Neuronal stem cell (in vitro differentiated cells): ENCODE results near the gene SYNJ1.

Experiments used
- DNase-seq: peaks from one replicate; pipeline ENCODE4 v3.0.0-alpha.2; 2013; ENCODE audit warnings: low spot score
- H2AFZ ChIP-seq: one replicate; pipeline ENCODE4 v1.6.1; 2013; ENCODE audit warnings: mild to moderate bottlenecking, low read length, inconsistent platforms
- H2AK5ac ChIP-seq: 2 replicates; pipeline ENCODE4 v1.6.1; 2013; ENCODE audit warnings: low read depth, mild to moderate bottlenecking, inconsistent platforms, low read length, moderate library complexity, mixed read lengths
- H2BK120ac ChIP-seq: 2 replicates; pipeline ENCODE4 v1.6.1; 2013; ENCODE audit warnings: low read depth, mild to moderate bottlenecking, inconsistent platforms, low read length, moderate library complexity, mixed read lengths
- H2BK12ac ChIP-seq: one replicate; pipeline ENCODE4 v1.6.1; 2013; ENCODE audit warnings: low read length, inconsistent platforms
- H2BK15ac ChIP-seq: 2 replicates; pipeline ENCODE4 v1.6.1; 2013; ENCODE audit warnings: mild to moderate bottlenecking, low read length, inconsistent platforms, mixed read lengths
- H2BK5ac ChIP-seq: one replicate; pipeline ENCODE4 v1.6.1; 2013; ENCODE audit warnings: inconsistent platforms, mild to moderate bottlenecking, low read length, moderate library complexity
- H3K14ac ChIP-seq: one replicate; pipeline ENCODE4 v1.6.1; 2013; ENCODE audit warnings: low read length, inconsistent platforms
- H3K18ac ChIP-seq: 2 replicates; pipeline ENCODE4 v1.6.1; 2013; ENCODE audit warnings: low read length, inconsistent platforms
- H3K23ac ChIP-seq: 2 replicates; pipeline ENCODE4 v1.6.1; 2013; ENCODE audit warnings: low read depth, mild to moderate bottlenecking, mixed read lengths, low read length, inconsistent platforms; ENCODE audit not compliant: poor library complexity
- H3K27ac ChIP-seq: replicated peaks from 3 replicates; pipeline ENCODE4 v1.5.1; 2013; ENCODE audit warnings: low read length, inconsistent platforms
- H3K27me3 ChIP-seq, 3 experiments: 2 replicates each; pipeline ENCODE4 v1.6.1; 2013; ENCODE audit warnings: low read length in 3 of 3, mild to moderate bottlenecking in 2 of 3, inconsistent platforms in 1 of 3, low read depth in 1 of 3, mixed read lengths in 1 of 3, moderate library complexity in 1 of 3; ENCODE audit not compliant: control insufficient read depth in 3 of 3, insufficient read depth in 3 of 3
- H3K36me3 ChIP-seq, 2 donors: replicated peaks in 1 of 2; 2 replicates each; pipeline ENCODE4 v1.6.1; 2013; ENCODE audit warnings: low read length in 2 of 2; ENCODE audit not compliant: control insufficient read depth in 2 of 2, insufficient read depth in 2 of 2
- H3K4ac ChIP-seq: 2 replicates; pipeline ENCODE4 v1.6.1; 2013; ENCODE audit warnings: inconsistent platforms, mild to moderate bottlenecking, low read length, moderate library complexity
- H3K4me1 ChIP-seq, 2 donors: 1 replicate in 1 of 2; 2 replicates in 1 of 2; pipeline ENCODE4 v1.6.1; 2013; ENCODE audit warnings: low read length in 2 of 2, low read depth in 1 of 2; ENCODE audit not compliant: control insufficient read depth in 2 of 2, insufficient read depth in 1 of 2
- H3K4me2 ChIP-seq: one replicate; pipeline ENCODE4 v1.6.1; 2013; ENCODE audit warnings: mild to moderate bottlenecking, low read length, inconsistent platforms; ENCODE audit not compliant: insufficient read depth, poor library complexity, severe bottlenecking
- H3K4me3 ChIP-seq, 2 donors: 2 replicates each; pipeline ENCODE4 v1.5.1; 2013; ENCODE audit warnings: low read length in 2 of 2, mild to moderate bottlenecking in 2 of 2, inconsistent platforms in 1 of 2, moderate library complexity in 1 of 2
- H3K79me1 ChIP-seq: one replicate; pipeline ENCODE4 v1.6.1; 2013; ENCODE audit warnings: low read depth, mild to moderate bottlenecking, inconsistent platforms, low read length, moderate library complexity
- H3K9ac ChIP-seq: one replicate; pipeline ENCODE4 v1.6.1; 2013; ENCODE audit warnings: mild to moderate bottlenecking, low read depth, low read length, inconsistent platforms; ENCODE audit not compliant: poor library complexity
- H3K9me3 ChIP-seq, 2 donors: replicated peaks in 1 of 2; 2 replicates each; pipeline versions ENCODE3 to v1.6.1; 2013; ENCODE audit warnings: low read length in 2 of 2, mild to moderate bottlenecking in 2 of 2, inconsistent platforms in 1 of 2, low read depth in 1 of 2, mixed read lengths in 1 of 2, moderate library complexity in 1 of 2; ENCODE audit not compliant: control insufficient read depth in 2 of 2, insufficient read depth in 1 of 2
- H4K8ac ChIP-seq: one replicate; pipeline ENCODE4 v1.6.1; 2013; ENCODE audit warnings: low read depth, mild to moderate bottlenecking, inconsistent platforms, low read length, moderate library complexity
- H4K91ac ChIP-seq: one replicate; pipeline ENCODE4 v1.6.1; 2013; ENCODE audit warnings: low read length, low read depth, mild to moderate bottlenecking, inconsistent platforms; ENCODE audit not compliant: poor library complexity
- WGBS, 2 donors: extraction: QIAGEN DNeasy Blood & Tissue Kit; methylation state at CpG; one replicate each; pipeline ENCODE4 v1.1.7; 2013; ENCODE audit warnings: missing lambda C conversion rate in 2 of 2, mixed read lengths in 1 of 2; ENCODE audit not compliant: insufficient read length in 2 of 2, insufficient replicate concordance in 1 of 2; ENCODE audit errors: extremely low coverage in 2 of 2; 5-methylcytosine and 5-hydroxymethylcytosine counted together

The SYNJ1 gene

GRCh38 chr21:32753818-32754585, 26.2 kb upstream of the SYNJ1 start:
- Histone ChIP-seq H3K14ac (no peak overlapping the region), H2AFZ (no peak overlapping the region), H3K4ac (no peak overlapping the region), H3K79me1 (peaks cover 3% of the 10 kb centered on the region), H2BK120ac (no peak overlapping the region), H2AK5ac (no peak overlapping the region), H2BK5ac (no peak overlapping the region), H3K4me2 (no peak overlapping the region), H4K8ac (no peak overlapping the region), H3K27ac (no peak overlapping the region), H2BK15ac (no peak overlapping the region), H3K9me3 (no peaks in the 10 kb centered on the region), H4K91ac (no peak overlapping the region), H3K36me3 (peaks cover 18 to 100% of the 10 kb centered on the region in 2 donors), H3K4me1 (no peaks in the 10 kb centered on the region), H3K9ac (no peak overlapping the region), H3K23ac (no peak overlapping the region), H2BK12ac (no peak overlapping the region), H3K4me3 (no peak overlapping the region), H3K18ac (no peak overlapping the region), H3K27me3 (no peaks in the 10 kb centered on the region)
- no peak for DNase-seq
- WGBS, 2 donors: no CpG with 5 or more reads among the region's 6 CpGs

- Histone ChIP-seq H3K9me3 (peaks cover 0 to 1% of the 10 kb centered on the region in 2 donors), H3K23ac (no peak overlapping the region), H4K8ac (no peak overlapping the region), H3K79me1 (peaks cover 5% of the 10 kb centered on the region), H3K4me3 (no peak overlapping the region), H3K9ac (no peak overlapping the region), H3K18ac (no peak overlapping the region), H3K14ac (no peak overlapping the region), H3K36me3 (peaks cover 21 to 100% of the 10 kb centered on the region in 2 donors), H3K27ac (no peak overlapping the region), H3K27me3 (no peaks in the 10 kb centered on the region), H2BK12ac (no peak overlapping the region), H2BK15ac (no peak overlapping the region), H2BK5ac (no peak overlapping the region), H2AK5ac (no peak overlapping the region), H3K4me2 (no peak overlapping the region), H4K91ac (no peak overlapping the region), H2BK120ac (no peak overlapping the region), H3K4me1 (peaks cover 0 to 3% of the 10 kb centered on the region in 2 donors), H2AFZ (no peak overlapping the region), H3K4ac (no peak overlapping the region)
- no peak for DNase-seq
Observed at GRCh38 chr21:32750405-32750804, 22.6 kb upstream of the SYNJ1 start.

GRCh38 chr21:32749662-32750061, 21.8 kb upstream of the SYNJ1 start:
- H3K9ac ChIP-seq: no peak overlapping the region
- H3K79me1 ChIP-seq: peaks cover 5% of the 10 kb centered on the region
- H3K27ac ChIP-seq: no peak overlapping the region
- no peak overlapping the region for H4K91ac ChIP-seq
- H3K18ac ChIP-seq: no peak overlapping the region
- H4K8ac ChIP-seq: no peak overlapping the region
- no peak overlapping the region for H3K4me2 ChIP-seq
- H2AFZ ChIP-seq: no peak overlapping the region
- H3K27me3 ChIP-seq: no peaks in the 10 kb centered on the region
- H3K9me3 ChIP-seq: peaks cover 0 to 1% of the 10 kb centered on the region in 2 donors
- peaks cover 21 to 100% of the 10 kb centered on the region in 2 donors for H3K36me3 ChIP-seq
- H2BK120ac ChIP-seq: no peak overlapping the region
- H3K14ac ChIP-seq: no peak overlapping the region
- H2BK12ac ChIP-seq: no peak overlapping the region
- H2AK5ac ChIP-seq: no peak overlapping the region
- peaks cover 0 to 3% of the 10 kb centered on the region in 2 donors for H3K4me1 ChIP-seq
- H3K4me3 ChIP-seq: no peak overlapping the region
- H2BK5ac ChIP-seq: no peak overlapping the region
- no peak overlapping the region for H3K4ac ChIP-seq
- H2BK15ac ChIP-seq: no peak overlapping the region
- no peak overlapping the region for H3K23ac ChIP-seq
- DNase-seq: no peak

- Histone ChIP-seq H3K4ac (no peak overlapping the region), H3K4me1 (peaks cover 0 to 3% of the 10 kb centered on the region in 2 donors), H2BK5ac (no peak overlapping the region), H2BK120ac (no peak overlapping the region), H2AFZ (no peak overlapping the region), H3K9me3 (peaks cover 0 to 1% of the 10 kb centered on the region in 2 donors), H4K91ac (no peak overlapping the region), H3K79me1 (peaks cover 5% of the 10 kb centered on the region), H3K9ac (no peak overlapping the region), H3K36me3 (peaks cover 21 to 100% of the 10 kb centered on the region in 2 donors), H3K23ac (no peak overlapping the region), H3K4me3 (no peak overlapping the region), H3K14ac (no peak overlapping the region), H3K27ac (no peak overlapping the region), H2AK5ac (no peak overlapping the region), H4K8ac (no peak overlapping the region), H3K27me3 (no peaks in the 10 kb centered on the region), H2BK15ac (no peak overlapping the region), H3K4me2 (no peak overlapping the region), H2BK12ac (no peak overlapping the region), H3K18ac (no peak overlapping the region)
- DNase-seq: no peak
- no CpG with 5 or more reads among the region's 5 CpGs for WGBS, 2 donors
Observed at GRCh38 chr21:32748529-32748928, 20.7 kb upstream of the SYNJ1 start.
